HG02588 (cell line): Measurements from ENCODE around the gene C5orf15.
"Not testable (repeated sequence)": the region's sequence is repeated elsewhere in the genome, so short reads cannot be mapped to it uniquely, and the experiment has no call there.

Experiments used
- ATAC-seq: cut with Tn5 transposase; IDR thresholded peaks from one replicate; pipeline ENCODE4 v1.9.1; 2021; ENCODE audit warnings: mild to moderate bottlenecking, moderate library complexity; ENCODE audit not compliant: unreplicated experiment

C5orf15 gene

DNA sequence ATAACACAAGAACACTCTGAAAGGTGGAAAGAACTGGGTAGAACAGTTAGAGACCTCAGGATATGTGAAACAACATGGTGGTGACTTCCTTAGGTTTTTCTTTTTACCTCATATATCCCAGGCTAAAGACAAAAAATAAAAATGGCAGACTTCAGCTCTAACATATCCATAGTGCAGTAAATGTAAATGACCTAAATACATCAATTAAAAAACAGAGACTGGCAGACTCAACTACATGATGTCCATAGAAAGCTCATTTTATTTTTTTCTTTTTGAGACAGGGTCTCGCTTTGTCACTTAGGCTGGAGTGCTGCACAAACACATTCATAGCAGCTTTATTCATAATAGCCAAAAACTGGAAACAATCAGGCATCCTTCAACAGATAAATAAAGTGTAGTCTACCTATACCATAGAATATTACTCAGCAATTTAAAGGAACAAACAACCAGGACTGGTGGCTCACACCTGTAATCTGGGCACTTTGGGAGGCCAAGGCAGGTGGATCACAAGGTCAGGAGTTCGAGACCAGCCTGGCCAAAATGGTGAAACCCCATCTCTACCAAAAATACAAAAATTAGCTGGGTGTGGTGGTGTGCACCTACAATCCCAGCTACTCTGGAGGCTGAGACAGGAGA, 4.8 kb downstream of the C5orf15 start:
- no peak for ATAC-seq

DNA sequence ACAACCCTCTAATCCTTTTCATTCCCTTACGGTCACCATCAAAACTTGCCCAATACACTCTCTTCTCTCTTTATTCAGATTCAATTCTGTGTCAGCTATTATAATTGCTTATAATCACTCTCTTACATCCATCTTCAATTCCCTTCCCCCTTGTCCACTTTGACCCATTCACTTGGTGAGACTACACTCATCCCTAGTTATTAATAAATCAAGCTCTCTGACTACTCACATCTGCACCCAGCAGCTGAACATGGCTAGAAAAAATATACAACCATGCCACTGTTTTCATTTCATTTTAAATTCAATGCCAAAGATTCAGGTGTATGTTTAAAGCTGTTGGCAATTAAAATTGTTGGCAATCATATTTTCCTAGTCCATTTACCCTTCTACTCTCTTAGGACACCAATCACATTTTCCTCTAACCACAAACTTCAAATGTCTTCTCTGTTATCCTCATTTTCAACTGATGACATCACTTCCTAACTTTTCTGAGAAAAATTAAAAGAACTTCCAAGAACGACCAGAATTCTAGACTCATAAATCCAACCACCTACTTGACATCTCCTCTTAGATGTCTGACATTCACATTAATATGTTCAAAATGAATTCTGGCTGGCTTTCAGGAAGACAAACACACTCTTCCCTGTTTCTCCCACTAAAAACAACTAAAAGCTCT, 5.5 kb downstream of the C5orf15 start:
- no peak for ATAC-seq

GRCh38 chr5:133962131-133962530, 6.3 kb downstream of the C5orf15 start:
- ATAC-seq: no peak

DNA sequence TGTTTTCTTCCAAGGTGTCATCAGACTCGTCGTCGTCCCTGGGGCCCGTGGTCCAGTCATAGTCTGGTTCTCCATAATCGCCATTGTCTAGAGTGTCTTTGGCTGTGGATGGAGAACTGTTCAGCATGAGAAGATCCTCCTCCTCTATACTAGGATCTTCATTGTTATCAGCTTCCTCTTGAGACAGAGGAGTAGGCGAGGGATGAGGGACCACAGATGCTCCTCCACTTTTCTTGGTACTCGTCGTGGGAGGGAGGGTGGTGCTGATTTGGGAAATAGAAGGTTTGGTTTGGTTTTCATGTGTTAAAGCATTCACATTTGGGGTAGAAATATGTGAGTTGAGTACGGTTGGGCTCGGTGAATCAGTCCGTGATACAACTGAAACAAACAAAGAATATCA, 8.8 kb downstream of the C5orf15 start:
- no peak for ATAC-seq

GRCh38 chr5:133957591-133957990, 10.8 kb downstream of the C5orf15 start:
- peak; percentile 56 for ATAC-seq

GRCh38 chr5:133957080-133957479, 11.3 kb downstream of the C5orf15 start:
- peak; percentile 12 for ATAC-seq

DNA sequence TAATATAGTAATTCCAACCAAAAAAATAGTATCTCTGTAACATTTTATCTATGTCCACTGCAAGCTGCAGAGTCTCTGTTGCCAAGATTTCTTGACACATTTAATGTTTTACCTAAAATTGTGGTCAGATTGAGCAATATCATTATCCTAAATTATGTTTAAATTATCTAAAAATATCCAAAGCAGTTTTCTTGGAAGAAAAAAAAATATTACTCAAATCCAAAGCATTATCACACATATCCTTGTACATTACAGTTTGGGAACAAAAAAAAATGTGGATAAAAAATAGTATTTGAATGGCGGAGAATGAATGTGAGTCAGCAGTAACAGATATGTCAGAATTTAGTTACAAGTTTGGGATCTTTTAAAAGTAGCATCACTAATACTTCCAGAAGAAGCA, 12.2 kb downstream of the C5orf15 start:
- not testable (repeated sequence) for ATAC-seq

DNA sequence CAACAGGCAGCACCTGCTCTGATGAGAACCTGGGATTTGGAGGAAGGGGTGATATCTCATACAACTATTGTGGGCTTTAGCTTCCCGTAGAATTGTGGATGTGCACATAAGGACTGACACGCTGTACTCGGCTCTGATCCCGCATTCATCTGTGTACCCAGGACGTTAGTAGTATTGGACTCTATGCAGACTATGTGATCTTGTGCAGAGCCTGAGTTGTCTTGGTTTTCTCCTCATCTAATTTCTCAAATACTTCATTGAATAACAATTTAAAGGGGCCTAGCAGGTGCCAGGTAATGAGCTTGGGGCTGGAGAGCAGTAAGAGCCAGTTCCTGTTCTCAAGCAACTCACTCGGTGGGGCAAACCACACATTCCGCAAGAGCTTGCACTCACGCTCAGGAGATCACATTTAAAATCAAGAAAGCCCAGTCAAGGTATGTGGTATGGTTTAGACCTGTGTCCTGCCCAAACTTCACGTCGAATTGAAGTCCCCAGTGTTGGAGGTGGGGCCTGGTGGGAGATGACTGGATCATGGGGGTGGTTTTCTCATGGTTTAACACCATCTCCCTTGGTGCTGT, 14.8 kb downstream of the C5orf15 start:
- ATAC-seq: no peak

- no peak for ATAC-seq
These were observed 15.5 kb downstream of the C5orf15 start for GRCh38 chr5:133952729-133953567.

DNA sequence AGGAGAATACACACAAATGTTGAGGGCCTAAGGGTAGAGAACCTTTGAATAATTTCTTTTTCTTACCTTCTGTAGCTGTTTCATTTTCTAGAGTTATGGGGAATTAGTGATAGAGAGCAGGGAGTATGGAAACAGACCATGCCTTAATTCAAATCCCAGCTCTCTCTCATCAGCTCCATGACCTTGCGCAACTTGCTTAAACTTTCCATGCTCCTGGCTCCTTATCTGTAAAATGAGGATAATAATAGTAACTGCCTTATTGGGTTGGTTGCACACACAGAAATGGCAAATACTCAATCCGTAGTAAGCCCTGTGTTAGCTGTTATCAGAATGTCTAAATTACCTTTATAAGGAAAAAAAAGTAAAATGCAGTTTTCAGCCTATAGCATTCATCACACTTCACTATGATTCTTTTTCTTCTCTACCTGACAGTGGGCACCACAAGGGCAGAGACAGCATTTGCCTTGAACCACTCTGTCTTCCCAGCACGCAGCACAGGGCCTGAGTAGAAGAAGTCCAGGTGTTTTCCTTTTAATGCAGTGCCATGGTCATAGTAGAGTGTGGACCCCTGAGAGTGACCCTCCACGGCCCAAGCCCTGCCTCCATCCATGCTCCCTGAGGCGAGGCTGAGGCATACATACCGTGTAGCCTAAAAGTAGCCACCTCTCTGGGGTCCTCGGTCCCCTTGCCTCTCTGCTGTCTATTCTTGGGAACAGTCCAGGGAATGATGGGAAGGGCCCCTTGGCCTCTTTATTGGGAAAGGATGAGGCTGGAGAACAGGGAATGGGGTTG, 17.4 kb downstream of the C5orf15 start:
- no peak for ATAC-seq

- ATAC-seq: no peak
These were observed 19.7 kb downstream of the C5orf15 start for GRCh38 chr5:133948721-133949120.

DNA sequence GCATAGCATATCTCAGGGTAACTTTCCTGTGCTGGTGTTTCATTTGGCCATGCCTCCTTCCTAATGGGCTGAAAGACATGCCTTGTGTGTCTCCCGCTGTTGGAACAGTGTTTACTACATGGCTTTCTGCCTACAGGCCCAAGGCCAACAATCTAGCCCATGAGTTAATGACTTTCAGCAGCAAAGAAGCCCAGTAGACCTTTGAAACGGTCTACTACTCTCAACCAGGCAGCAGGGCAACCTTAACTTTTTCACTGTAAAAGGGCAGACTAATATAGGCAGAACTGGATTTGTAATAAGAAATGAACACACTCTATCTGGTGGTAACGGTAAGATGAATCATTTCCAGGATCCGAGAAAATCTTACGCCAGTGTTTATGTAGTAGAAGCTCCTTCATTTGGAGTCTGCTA, 21.0 kb downstream of the C5orf15 start:
- no peak for ATAC-seq

DNA sequence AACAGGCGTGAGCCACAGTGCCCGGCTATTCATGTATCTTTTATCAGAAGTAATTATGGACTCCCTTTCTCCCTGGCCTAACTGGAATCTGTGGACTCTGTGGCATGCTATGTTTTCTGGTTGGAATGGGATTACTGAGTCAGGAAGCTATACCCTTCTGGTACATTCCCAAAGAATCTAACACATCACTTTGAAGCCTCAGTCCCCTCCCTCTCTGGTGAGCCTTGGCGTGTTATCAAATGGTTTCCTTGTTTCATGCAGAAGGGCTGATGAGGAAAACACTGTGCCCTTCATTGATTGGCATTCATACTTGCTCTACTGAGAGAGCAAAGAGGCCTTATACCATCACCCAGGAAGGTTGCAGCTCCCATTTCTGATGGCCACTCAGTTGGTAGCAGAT, 22.9 kb downstream of the C5orf15 start:
- no peak for ATAC-seq

DNA sequence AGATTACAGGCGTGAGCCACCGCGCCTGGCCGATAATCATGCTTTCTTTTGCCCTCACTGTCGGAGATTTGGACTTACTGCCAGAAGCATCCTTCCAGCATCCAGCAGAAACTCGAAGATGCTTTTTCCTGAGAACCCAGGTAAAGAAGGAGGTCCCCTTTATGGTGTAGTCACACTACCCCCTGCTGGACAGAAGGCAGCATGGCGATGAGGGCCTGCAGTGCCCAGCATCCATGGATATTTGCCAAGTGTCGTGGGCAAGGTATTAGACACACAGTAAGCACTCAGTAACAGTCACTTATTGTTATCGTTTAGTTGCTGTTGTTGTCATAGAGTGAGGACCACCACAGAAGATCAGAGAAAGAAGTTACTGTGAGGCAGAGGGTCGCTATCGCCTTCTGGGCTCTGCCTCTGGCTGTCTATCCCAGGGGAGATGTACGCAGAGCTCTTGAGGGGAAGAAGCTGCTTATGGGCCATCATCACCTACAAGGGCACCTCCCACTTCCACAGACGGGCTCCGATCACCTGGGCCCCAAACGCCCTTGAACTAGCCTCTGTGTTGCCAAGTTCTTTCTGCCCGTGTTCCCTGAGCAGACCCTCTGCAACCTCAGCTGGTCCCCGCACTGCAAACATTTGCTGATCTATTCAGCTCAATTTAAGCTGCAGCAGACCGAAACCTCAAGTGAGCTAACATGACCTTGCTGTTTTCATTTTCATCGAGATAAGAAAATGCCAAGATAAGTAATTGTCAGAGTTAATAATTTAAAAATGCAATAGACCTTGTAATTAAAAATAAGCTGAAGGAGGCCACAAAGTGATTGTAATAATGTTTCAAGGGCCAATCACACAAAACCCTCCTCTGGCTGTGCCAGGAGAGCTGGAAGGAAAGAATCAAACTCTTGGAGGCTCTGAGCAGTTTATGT, 23.9 kb downstream of the C5orf15 start:
- no peak for ATAC-seq

DNA sequence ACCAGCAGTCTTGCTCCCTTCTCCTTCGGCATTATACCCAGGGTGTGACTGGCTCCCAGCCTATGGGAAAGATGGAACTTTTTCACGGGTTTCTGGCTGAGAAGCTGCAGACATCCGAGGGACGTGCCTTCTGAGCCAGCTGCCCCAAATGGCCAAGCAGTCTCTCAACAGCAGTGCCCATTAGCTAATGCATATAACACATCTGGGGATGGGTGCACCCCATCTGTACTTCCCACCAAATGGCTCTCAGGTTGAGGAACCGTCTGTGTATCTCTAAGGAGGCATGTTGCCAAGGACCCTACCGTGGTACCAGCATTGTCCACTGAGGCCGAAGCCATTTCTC, 25.0 kb downstream of the C5orf15 start:
- ATAC-seq: no peak

- no peak for ATAC-seq
These were observed 25.6 kb downstream of the C5orf15 start for GRCh38 chr5:133942614-133943474.

- ATAC-seq: no peak
These were observed 26.8 kb downstream of the C5orf15 start for GRCh38 chr5:133941456-133942196.

GRCh38 chr5:133939668-133940067, 28.8 kb downstream of the C5orf15 start:
- ATAC-seq: no peak
